Peyer's patch (tissue), 4 donors: ENCODE results near the gene C10orf71.

Source experiments
- POLR2A ChIP-seq, 2 donors: fragments of 450-650 bp; IDR thresholded peaks; one replicate each; pipeline ENCODE4 v1.5.1; 2017; ENCODE audit warnings: antibody characterized with exemption in 2 of 2, mild to moderate bottlenecking in 2 of 2, moderate library complexity in 2 of 2
- TF ChIP-seq, protein P1 (sequence below), 6 experiments: fragments of 450-650 bp in 4 of 6; fragments of 200-600 bp in 2 of 6; sonication (generic) in 1 of 6; IDR thresholded peaks; one replicate each; pipeline ENCODE4 v1.5.1; 2017 to 2019; ENCODE audit warnings: antibody characterized with exemption in 6 of 6, mild to moderate bottlenecking in 3 of 6, moderate library complexity in 1 of 6

DNA sequence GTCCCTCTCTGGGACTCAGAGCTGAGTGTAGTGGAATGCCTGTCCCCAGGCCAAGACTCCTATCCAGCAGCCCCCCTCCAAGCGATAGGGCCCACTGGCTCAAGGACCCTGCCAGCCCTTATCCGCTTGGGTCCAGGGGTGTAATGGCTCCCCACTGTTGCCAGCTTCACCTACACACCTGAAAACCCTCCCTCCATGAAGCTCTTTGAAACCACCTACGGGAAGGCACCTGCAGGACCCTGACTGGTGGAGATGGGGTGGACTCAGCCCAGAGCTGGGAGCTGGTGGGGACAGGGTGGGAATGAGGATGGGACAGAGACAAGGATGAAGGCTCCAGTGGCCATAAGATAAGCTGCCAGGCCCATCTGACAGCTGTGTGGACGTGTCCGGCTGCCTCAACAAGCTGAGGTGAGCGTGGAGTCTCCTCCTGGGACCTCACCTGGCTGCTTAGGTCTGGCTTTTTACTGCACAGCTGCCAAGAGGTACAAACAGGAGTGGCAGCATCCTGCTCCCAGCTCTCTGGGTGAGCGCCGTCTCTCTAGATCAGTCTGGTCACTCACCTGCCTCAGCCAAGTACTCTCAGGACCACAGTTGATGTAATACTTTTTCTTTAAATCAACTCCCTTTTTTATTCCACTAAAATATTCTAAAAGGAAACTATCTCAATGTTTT, 55.1 kb downstream of the C10orf71 start:
- TF ChIP-seq POLR2A (IDR thresholded peaks at IDR 0.05): no peak
- TF ChIP-seq, protein P1, sequence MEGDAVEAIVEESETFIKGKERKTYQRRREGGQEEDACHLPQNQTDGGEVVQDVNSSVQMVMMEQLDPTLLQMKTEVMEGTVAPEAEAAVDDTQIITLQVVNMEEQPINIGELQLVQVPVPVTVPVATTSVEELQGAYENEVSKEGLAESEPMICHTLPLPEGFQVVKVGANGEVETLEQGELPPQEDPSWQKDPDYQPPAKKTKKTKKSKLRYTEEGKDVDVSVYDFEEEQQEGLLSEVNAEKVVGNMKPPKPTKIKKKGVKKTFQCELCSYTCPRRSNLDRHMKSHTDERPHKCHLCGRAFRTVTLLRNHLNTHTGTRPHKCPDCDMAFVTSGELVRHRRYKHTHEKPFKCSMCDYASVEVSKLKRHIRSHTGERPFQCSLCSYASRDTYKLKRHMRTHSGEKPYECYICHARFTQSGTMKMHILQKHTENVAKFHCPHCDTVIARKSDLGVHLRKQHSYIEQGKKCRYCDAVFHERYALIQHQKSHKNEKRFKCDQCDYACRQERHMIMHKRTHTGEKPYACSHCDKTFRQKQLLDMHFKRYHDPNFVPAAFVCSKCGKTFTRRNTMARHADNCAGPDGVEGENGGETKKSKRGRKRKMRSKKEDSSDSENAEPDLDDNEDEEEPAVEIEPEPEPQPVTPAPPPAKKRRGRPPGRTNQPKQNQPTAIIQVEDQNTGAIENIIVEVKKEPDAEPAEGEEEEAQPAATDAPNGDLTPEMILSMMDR (IDR thresholded peaks at IDR 0.05): no peak
